SU-DHL-6 (cell line): Measurements from ENCODE around the gene FMN1.

ENCODE experiments used
- CTCF ChIP-seq: fragments of 200-600 bp; sonication (generic); IDR thresholded peaks from one replicate; pipeline ENCODE4 v1.5.1; 2017; ENCODE audit warnings: antibody characterized with exemption, mild to moderate bottlenecking, low read length, moderate library complexity; ENCODE audit not compliant: insufficient read depth, poor library complexity, severe bottlenecking
- EZH2phosphoT487 ChIP-seq: fragments of 200-600 bp; sonication (generic), shearing (Covaris generic); conservative IDR thresholded peaks from 2 replicates; pipeline ENCODE4 v1.6.1; 2018; ENCODE audit warnings: mild to moderate bottlenecking, antibody characterized with exemption, low read length, moderate library complexity, mixed read lengths

- TF ChIP-seq CTCF: no peak
- no peak for TF ChIP-seq EZH2phosphoT487
These were observed 150.9 kb downstream of the FMN1 start for GRCh38 chr15:33043636-33044035.
